Esophagus squamous epithelium (tissue), 4 donors: ENCODE results near the gene AP1S2.

Experiments
- CTCF ChIP-seq, 6 experiments: fragments of 450-650 bp in 4 of 6; fragments of 200-600 bp in 2 of 6; sonication (generic) in 2 of 6; IDR thresholded peaks; one replicate each; pipeline ENCODE4 v1.5.1; 2016 to 2019; ENCODE audit warnings: antibody characterized with exemption in 6 of 6, mild to moderate bottlenecking in 4 of 6, moderate library complexity in 4 of 6
- POLR2A ChIP-seq, 4 donors: fragments of 450-650 bp; IDR thresholded peaks; one replicate each; pipeline ENCODE4 v1.6.1; 2017; ENCODE audit warnings: antibody characterized with exemption in 4 of 4, mild to moderate bottlenecking in 4 of 4, moderate library complexity in 3 of 4

GRCh38 chrX:15849555-15849954 is 5.1 kb downstream of the AP1S2 start:
- TF ChIP-seq CTCF (IDR thresholded peaks at IDR 0.05) (no peak), POLR2A (IDR thresholded peaks at IDR 0.05) (no peak)
